Stimulated activated memory B cell treated with anti-CD40 and anti-IgM and Interleukin-4, amounts not matched to agents 10 μg/mL and 1 μg/mL and 100 μg/mL, for 72 hours (primary cell): ENCODE measurements around the gene WDR76.

Experiments
- ATAC-seq: fragments of 150-1000 bp; cut with Tn5 transposase; 2 replicates; pipeline ENCODE4 v1.10.0; 2021
- H3K27ac Mint-ChIP-seq: one replicate; pipeline ENCODE4 v1.8.0; 2022; ENCODE audit warnings: mild to moderate bottlenecking, mixed read lengths
- H3K27me3 Mint-ChIP-seq: one replicate; pipeline ENCODE4 v1.8.0; 2022; ENCODE audit warnings: mixed read lengths
- H3K36me3 Mint-ChIP-seq: one replicate; pipeline ENCODE4 v1.8.0; 2022; ENCODE audit warnings: mixed read lengths
- H3K4me1 Mint-ChIP-seq: one replicate; pipeline ENCODE4 v1.8.0; 2022; ENCODE audit warnings: mixed read lengths
- H3K4me3 Mint-ChIP-seq: one replicate; pipeline ENCODE4 v1.8.0; 2022; ENCODE audit warnings: mild to moderate bottlenecking, moderate library complexity, mixed read lengths
- H3K9me3 Mint-ChIP-seq: one replicate; pipeline ENCODE4 v1.8.0; 2022; ENCODE audit warnings: mixed read lengths

The WDR76 gene

GRCh38 chr15:43826508-43827341, at the start of gene WDR76:
TSS of gene WDR76 (plus strand) at chr15:43827002. CDS start at chr15:43827033, 31 bp downstream.
- H3K4me1 Mint-ChIP-seq, result peaks cover 49% of the 10 kb centered on the region
- H3K4me3 Mint-ChIP-seq, result peak within 1 kb of the TSS; percentile 90
- H3K27me3 Mint-ChIP-seq, result no peaks in the 10 kb centered on the region
- peak; percentile 90 for ATAC-seq
- H3K36me3 Mint-ChIP-seq, result peaks cover 19% of the 10 kb centered on the region
- peak within 1 kb of the TSS; percentile 91 for H3K27ac Mint-ChIP-seq
- no peaks in the 10 kb centered on the region for H3K9me3 Mint-ChIP-seq

GRCh38 chr15:43777267-43777914, 49.4 kb upstream of the WDR76 start:
- Mint-ChIP-seq H3K4me1 (peaks cover 38% of the 10 kb centered on the region), H3K27me3 (peaks cover under 1% of the 10 kb centered on the region), H3K9me3 (no peaks in the 10 kb centered on the region), H3K36me3 (peaks cover 27% of the 10 kb centered on the region), H3K27ac (peak overlapping the region; percentile 93), H3K4me3 (peak overlapping the region; percentile 87)
- ATAC-seq, result peak; percentile 86

- no peak overlapping the region for H3K27ac Mint-ChIP-seq
- peaks cover 38% of the 10 kb centered on the region for H3K4me1 Mint-ChIP-seq
- peaks cover 18% of the 10 kb centered on the region for H3K36me3 Mint-ChIP-seq
- no peak for ATAC-seq
- H3K4me3 Mint-ChIP-seq, result no peak overlapping the region
- H3K27me3 Mint-ChIP-seq, result peaks cover 11% of the 10 kb centered on the region
- no peaks in the 10 kb centered on the region for H3K9me3 Mint-ChIP-seq
Measured at GRCh38 chr15:43779016-43779415, 47.8 kb upstream of the WDR76 start.

- peaks cover 20% of the 10 kb centered on the region for H3K36me3 Mint-ChIP-seq
- peaks cover 11% of the 10 kb centered on the region for H3K27me3 Mint-ChIP-seq
- no peaks in the 10 kb centered on the region for H3K9me3 Mint-ChIP-seq
- H3K27ac Mint-ChIP-seq, result peak overlapping the region; percentile 84
- H3K4me1 Mint-ChIP-seq, result peaks cover 44% of the 10 kb centered on the region
- ATAC-seq, result peak; percentile 44
- H3K4me3 Mint-ChIP-seq, result peak overlapping the region; percentile 37
Measured at GRCh38 chr15:43789409-43789808, 37.4 kb upstream of the WDR76 start.

GRCh38 chr15:43791993-43792760, 34.6 kb upstream of the WDR76 start, which contains the start of gene SERF2:
TSS of gene SERF2 (plus strand) at chr15:43792320. CDS start at chr15:43792377, 57 bp downstream.
- Mint-ChIP-seq H3K27ac (peak within 1 kb of the TSS; percentile 99), H3K4me1 (peaks cover 64% of the 10 kb centered on the region), H3K36me3 (peaks cover 43% of the 10 kb centered on the region), H3K4me3 (peak within 1 kb of the TSS; percentile 97), H3K9me3 (no peaks in the 10 kb centered on the region), H3K27me3 (no peaks in the 10 kb centered on the region)
- peak; percentile 96 for ATAC-seq

GRCh38 chr15:43792761-43793476, 33.9 kb upstream of the WDR76 start:
- peak overlapping the region; percentile 99 for H3K27ac Mint-ChIP-seq
- peaks cover 49% of the 10 kb centered on the region for H3K36me3 Mint-ChIP-seq
- ATAC-seq, result no peak
- peak overlapping the region; percentile 97 for H3K4me3 Mint-ChIP-seq
- H3K27me3 Mint-ChIP-seq, result no peaks in the 10 kb centered on the region
- peaks cover 64% of the 10 kb centered on the region for H3K4me1 Mint-ChIP-seq
- no peaks in the 10 kb centered on the region for H3K9me3 Mint-ChIP-seq

- Mint-ChIP-seq H3K4me3 (peak overlapping the region; percentile 97), H3K27ac (peak overlapping the region; percentile 99), H3K4me1 (peaks cover 67% of the 10 kb centered on the region), H3K9me3 (no peaks in the 10 kb centered on the region), H3K36me3 (peaks cover 55% of the 10 kb centered on the region), H3K27me3 (no peaks in the 10 kb centered on the region)
- ATAC-seq, result no peak
Measured at GRCh38 chr15:43793647-43794046, 33.2 kb upstream of the WDR76 start.

GRCh38 chr15:43794269-43795037, 32.3 kb upstream of the WDR76 start:
- ATAC-seq, result no peak
- Mint-ChIP-seq H3K4me1 (peaks cover 67% of the 10 kb centered on the region), H3K27ac (peak overlapping the region; percentile 99), H3K4me3 (peak overlapping the region; percentile 59), H3K27me3 (no peaks in the 10 kb centered on the region), H3K36me3 (peaks cover 62% of the 10 kb centered on the region), H3K9me3 (no peaks in the 10 kb centered on the region)

- H3K27ac Mint-ChIP-seq, result no peak overlapping the region
- peaks cover 68% of the 10 kb centered on the region for H3K4me1 Mint-ChIP-seq
- H3K36me3 Mint-ChIP-seq, result peaks cover 69% of the 10 kb centered on the region
- ATAC-seq, result no peak
- no peaks in the 10 kb centered on the region for H3K9me3 Mint-ChIP-seq
- H3K4me3 Mint-ChIP-seq, result no peak overlapping the region
- no peaks in the 10 kb centered on the region for H3K27me3 Mint-ChIP-seq
Measured at GRCh38 chr15:43795197-43795596, 31.6 kb upstream of the WDR76 start.

- H3K4me1 Mint-ChIP-seq, result peaks cover 71% of the 10 kb centered on the region
- no peaks in the 10 kb centered on the region for H3K9me3 Mint-ChIP-seq
- H3K4me3 Mint-ChIP-seq, result no peak overlapping the region
- no peaks in the 10 kb centered on the region for H3K27me3 Mint-ChIP-seq
- no peak overlapping the region for H3K27ac Mint-ChIP-seq
- ATAC-seq, result no peak
- peaks cover 75% of the 10 kb centered on the region for H3K36me3 Mint-ChIP-seq
Measured at GRCh38 chr15:43795997-43796396, 30.8 kb upstream of the WDR76 start.

- Mint-ChIP-seq H3K9me3 (no peaks in the 10 kb centered on the region), H3K36me3 (peaks cover 81% of the 10 kb centered on the region), H3K27me3 (no peaks in the 10 kb centered on the region), H3K4me1 (peaks cover 71% of the 10 kb centered on the region), H3K4me3 (no peak overlapping the region), H3K27ac (no peak overlapping the region)
- no peak for ATAC-seq
Measured at GRCh38 chr15:43796566-43796965, 30.2 kb upstream of the WDR76 start.

GRCh38 chr15:43799209-43799944, 27.4 kb upstream of the WDR76 start:
- Mint-ChIP-seq H3K27ac (peak overlapping the region; percentile 90), H3K4me3 (no peak overlapping the region), H3K9me3 (no peaks in the 10 kb centered on the region), H3K27me3 (no peaks in the 10 kb centered on the region), H3K36me3 (peaks cover 64% of the 10 kb centered on the region), H3K4me1 (peaks cover 58% of the 10 kb centered on the region)
- no peak for ATAC-seq

- Mint-ChIP-seq H3K4me1 (peaks cover 53% of the 10 kb centered on the region), H3K9me3 (no peaks in the 10 kb centered on the region), H3K4me3 (peak within 1 kb of the TSS; percentile 99), H3K27me3 (no peaks in the 10 kb centered on the region), H3K36me3 (peaks cover 61% of the 10 kb centered on the region), H3K27ac (peak within 1 kb of the TSS; percentile 90)
- no peak for ATAC-seq
Measured at GRCh38 chr15:43799945-43800285, 26.9 kb upstream of the WDR76 start, which contains the start of gene SERINC4. TSS of gene SERINC4 (minus strand) at chr15:43800220. CDS start at chr15:43799986, 234 bp downstream.
